Urothelium cell line (cell line): ENCODE measurements around the gene SLC35F3.

ENCODE experiments used
- DNase-seq: peaks from one replicate; pipeline ENCODE4 v3.0.0; 2011; ENCODE audit warnings: low spot score, mixed read lengths
- FAIRE-seq: peaks from 2 replicates; lab custom pipeline; 2011; peaks lifted over from hg19 to GRCh38; lab: Jason Lieb, UNC

The SLC35F3 gene

GRCh38 chr1:234309243-234309597 lies 404.7 kb downstream of the SLC35F3 start:
- peak; percentile 14 for DNase-seq
- FAIRE-seq, result no peak

DNA sequence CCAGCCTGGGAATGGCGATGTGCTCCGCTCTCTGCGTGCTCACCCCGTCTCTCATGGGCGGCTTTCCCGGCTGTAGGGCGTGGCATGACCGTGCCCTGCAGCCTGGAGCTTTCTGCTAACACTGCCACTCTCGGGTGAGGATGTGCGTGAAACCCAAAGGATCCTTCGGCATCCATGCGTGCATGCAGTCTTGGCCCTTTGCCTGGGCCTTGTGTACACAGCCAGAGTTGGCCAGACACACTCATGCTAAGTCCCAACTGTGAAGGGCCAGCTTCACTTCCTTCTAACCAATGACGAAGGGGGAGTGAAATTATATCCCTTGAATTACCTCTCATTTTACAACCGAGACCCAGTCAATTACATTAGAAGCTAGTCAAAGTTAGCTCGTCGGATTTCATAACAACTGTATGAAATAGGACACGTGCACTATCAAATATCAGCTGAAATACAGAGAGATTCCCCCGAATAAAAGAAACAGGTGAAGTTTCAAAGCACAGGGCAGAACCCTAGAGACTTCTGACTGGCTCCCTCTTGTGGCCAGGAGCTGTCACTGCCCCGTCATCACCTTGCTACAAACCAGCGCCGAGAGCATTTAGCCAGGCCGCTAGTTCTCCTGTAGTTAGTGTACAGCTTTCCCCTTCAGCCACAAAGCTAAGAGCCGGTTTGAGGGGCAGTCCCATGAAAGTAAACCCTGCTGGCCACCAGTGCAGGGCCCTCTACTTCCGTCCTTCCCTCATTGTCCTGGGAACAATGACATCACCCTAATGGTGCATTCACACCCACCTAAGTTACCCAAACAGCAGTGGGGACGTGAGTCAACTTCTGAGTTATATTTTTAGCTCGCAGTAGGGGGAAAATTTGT lies 405.4 kb downstream of the SLC35F3 start:
- FAIRE-seq (no peak), DNase-seq (peak; percentile 84)

- no peak for DNase-seq
- no peak for FAIRE-seq
These were observed 406.0 kb downstream of the SLC35F3 start for GRCh38 chr1:234310460-234310817.

- no peak for FAIRE-seq
These were observed 406.9 kb downstream of the SLC35F3 start for GRCh38 chr1:234311414-234311813.

GRCh38 chr1:234313171-234313570 lies 408.7 kb downstream of the SLC35F3 start:
- FAIRE-seq, result no peak
- no peak for DNase-seq

More at GRCh38 chr1:234311414-234311813, 406.9 kb downstream of the SLC35F3 start:
- DNase-seq, result no peak

GRCh38 chr1:234315091-234315541 lies 410.6 kb downstream of the SLC35F3 start:
- DNase-seq (peak; percentile 38), FAIRE-seq (no peak)

DNA sequence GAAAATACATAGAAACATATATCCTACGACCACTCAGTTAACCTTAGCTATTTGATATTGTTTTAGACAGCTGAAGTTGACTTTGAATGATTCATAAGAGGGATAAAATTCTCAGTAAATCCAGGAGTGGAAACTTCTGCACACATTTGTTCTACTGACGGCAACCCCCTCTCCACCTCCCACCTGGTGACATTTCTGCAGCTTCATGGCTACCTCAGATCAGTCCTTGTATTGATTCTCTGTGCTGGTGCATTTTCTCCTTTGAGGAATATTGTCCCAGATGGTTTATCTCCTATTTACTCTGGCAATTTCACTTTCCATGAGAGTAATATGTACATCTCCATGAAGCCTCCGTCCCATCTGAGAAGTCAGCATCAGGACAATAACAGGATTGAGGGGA lies 411.1 kb downstream of the SLC35F3 start:
- FAIRE-seq (no peak), DNase-seq (no peak)

GRCh38 chr1:234316486-234316885 lies 412.0 kb downstream of the SLC35F3 start:
- DNase-seq (no peak), FAIRE-seq (no peak)

- DNase-seq, result no peak
- FAIRE-seq, result no peak
These were observed 412.5 kb downstream of the SLC35F3 start for GRCh38 chr1:234316937-234317336.

GRCh38 chr1:234320069-234320468 lies 415.6 kb downstream of the SLC35F3 start:
- DNase-seq, result no peak

DNA sequence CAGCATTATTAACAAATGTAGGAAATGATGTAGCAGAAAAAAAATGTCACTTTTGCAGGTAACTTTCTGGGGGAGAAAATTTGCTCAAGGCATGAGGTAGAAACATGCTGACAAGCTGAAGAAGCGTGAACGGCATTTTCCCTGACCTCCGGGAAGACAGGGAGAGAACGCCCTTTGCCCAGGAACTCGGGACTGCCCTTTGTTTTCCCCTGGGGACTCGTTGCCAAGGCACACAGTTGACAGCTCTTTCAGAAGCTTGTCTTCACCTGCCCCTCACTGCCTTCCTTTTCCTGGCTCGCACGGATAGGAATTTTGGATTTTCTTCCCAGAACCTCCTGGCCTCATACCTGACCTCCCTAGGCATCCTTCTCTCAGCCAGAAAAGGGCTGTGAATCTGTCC lies 416.1 kb downstream of the SLC35F3 start:
- DNase-seq (no peak), FAIRE-seq (no peak)

More at GRCh38 chr1:234320069-234320468, 415.6 kb downstream of the SLC35F3 start:
- peak; percentile 27 for FAIRE-seq

- DNase-seq (no peak), FAIRE-seq (no peak)
These were observed 416.8 kb downstream of the SLC35F3 start for GRCh38 chr1:234321231-234321630.

- DNase-seq (no peak), FAIRE-seq (no peak)
These were observed 417.6 kb downstream of the SLC35F3 start for GRCh38 chr1:234322097-234322496.

DNA sequence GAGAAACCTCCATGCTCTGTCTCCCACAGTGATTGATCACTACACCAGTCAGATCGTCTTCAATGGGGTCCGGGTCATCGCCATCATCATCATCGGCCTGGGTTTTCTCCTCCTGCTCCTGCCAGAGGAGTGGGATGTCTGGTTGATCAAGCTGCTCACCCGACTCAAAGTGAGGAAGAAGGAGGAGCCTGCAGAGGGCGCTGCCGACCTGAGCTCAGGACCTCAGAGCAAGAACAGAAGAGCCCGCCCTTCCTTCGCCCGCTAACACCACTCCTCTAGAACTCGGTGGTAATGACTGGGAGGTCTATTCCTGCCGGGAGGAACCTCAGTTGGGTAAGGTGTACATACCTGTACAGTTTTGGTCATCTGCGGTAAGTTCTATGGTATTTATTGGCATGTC lies 418.5 kb downstream of the SLC35F3 start:
- DNase-seq (peak; percentile 16), FAIRE-seq (no peak)

DNA sequence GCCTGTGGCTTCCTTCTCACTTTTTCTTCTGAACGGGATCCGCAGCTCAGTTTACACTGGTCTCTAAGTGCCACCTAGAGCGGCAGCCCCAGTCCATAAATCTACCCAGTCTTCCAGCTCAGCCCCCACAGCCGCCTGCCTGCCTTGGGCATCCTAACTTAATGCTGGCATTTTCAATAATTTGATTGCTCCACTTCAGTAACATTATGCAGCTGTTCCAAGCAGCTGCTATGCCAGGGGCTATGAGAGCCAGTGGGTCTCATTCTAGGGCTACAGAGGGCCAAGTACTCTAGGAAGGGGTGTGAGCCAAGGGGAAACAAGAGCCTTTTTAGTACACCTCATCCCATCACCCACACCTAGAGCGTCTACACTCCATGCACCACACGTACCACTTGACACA lies 420.3 kb downstream of the SLC35F3 start:
- FAIRE-seq (no peak), DNase-seq (no peak)

- FAIRE-seq, result no peak
These were observed 421.5 kb downstream of the SLC35F3 start for GRCh38 chr1:234325878-234326496.

DNA sequence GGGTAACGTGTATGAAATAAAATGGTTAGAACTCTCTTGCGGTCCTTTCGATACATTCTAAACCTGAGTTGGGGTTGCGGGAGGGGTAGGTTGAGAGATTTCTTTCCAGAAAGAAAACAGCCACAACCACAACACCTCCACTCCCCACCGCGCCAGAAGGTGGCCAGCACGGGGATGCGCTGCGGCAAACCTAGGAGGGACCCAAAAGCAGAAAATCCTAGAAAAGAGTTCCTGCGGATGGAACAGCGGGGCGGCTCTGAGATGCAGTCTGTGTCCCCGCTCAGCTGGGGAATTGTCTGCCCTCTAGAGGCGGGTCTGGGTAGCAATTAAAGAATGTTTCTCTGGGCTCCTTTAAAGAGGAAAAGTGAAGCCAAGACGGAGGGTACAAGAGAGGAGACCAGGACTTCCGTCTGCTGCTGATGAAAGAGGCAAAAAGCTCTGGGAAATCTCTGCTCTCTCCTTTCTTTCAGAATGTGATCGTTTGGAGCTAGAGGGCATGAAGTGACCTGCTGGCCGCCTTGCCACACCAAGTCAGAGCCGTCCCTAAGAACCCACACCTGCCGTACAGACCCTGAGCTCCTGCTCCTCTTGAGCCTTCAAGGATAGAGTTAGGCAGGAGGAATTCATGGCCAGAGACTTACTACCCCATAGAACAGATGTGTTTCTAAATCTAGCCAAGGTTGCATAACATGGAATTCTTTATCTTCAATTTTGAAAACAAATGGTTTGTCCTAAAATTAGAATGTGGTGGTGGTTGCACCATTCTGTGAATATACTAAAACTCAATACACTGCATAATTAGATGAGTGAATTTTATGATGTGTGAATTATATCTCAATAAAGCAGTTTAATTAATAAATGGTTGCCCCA lies 422.3 kb downstream of the SLC35F3 start:
- peak; percentile 80 for DNase-seq

More at GRCh38 chr1:234325878-234326496, 421.5 kb downstream of the SLC35F3 start:
- no peak for DNase-seq

DNA sequence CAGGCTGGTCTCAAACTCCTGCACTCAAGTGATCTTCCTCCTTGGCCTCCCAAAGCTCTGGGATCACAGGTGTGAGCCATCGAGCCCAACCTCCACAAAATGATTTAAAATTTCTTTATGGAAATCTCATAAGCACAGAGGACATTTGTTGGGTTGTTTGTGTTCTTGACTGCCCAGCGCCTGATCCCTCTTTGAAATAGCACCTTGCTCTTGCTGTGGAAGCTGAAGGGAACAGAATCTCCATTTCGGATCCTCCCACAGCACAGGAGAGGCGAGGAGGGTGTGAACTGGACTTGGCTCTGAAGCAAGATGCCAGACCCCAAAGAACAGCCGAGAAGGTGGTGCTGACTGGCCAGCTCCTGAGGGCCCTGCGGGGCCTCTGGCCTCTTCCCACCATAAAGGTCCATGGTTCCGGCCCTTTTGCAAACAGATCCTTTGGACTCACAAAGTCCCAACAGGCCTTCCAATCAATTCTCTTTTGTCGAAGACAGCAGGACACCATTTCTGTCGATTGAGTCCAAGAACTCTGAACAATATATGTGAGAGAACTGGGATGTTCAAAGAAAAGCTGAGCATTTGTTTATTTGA lies 423.2 kb downstream of the SLC35F3 start:
- DNase-seq, result no peak
- no peak for FAIRE-seq

More for the DNA sequence above, 422.3 kb downstream of the SLC35F3 start:
- no peak for FAIRE-seq

DNA sequence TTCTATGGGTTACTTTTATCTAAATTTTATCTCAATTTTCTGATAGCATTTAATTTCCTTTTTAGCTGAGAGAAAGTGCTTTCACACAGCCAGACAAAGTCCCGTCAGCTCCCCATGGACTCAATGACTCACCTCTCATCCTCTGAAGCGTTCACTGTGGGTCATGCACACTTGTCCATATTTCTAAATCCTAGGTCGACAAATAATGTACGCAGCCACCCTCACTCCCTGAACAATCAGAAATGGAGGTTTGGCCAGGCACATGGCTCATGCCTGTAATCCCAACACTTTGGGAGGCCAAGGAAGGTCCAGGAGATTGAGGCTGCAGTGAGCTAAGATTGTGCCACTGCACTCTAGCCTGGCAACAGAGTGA lies 426.4 kb downstream of the SLC35F3 start:
- no peak for DNase-seq
- no peak for FAIRE-seq

GRCh38 chr1:234331507-234331906 lies 427.0 kb downstream of the SLC35F3 start:
- DNase-seq, result no peak
- FAIRE-seq, result no peak

DNA sequence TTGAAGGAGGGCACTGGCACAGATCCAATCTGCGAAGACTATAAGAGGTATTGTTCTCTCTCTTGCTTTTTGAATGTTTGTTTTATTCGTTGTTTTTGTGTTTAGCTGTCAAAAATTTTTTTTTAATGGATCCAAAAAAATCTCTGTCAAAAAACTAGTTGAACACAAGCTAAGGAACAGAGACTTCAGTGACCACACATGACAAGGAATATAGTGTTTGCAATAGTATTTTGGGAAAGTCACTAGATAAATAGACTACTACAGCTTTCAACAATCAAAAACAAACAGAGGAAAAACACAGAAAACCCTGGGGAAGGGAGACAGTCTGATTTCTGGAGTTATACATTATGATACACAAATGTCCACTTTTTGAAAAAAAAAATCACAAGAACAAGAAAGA lies 431.9 kb downstream of the SLC35F3 start:
- FAIRE-seq (no peak), DNase-seq (no peak)
